NB4 (cell line): Measurements from ENCODE around the gene RFX8.

Experiments used
- POLR2A ChIP-seq: IDR thresholded peaks from 2 replicates; pipeline ENCODE4 v1.6.1; 2011; ENCODE audit warnings: mild to moderate bottlenecking; ENCODE audit not compliant: insufficient read length; ENCODE audit errors: extremely low read depth
- TF ChIP-seq, protein P1 (sequence below): IDR thresholded peaks from one replicate; pipeline ENCODE4 v1.5.1; 2012; ENCODE audit warnings: low read depth, low read length
- TF ChIP-seq, protein P2 (sequence below): IDR thresholded peaks from 2 replicates; pipeline ENCODE4 v1.6.1; 2011; ENCODE audit warnings: low read depth, low read length

DNA sequence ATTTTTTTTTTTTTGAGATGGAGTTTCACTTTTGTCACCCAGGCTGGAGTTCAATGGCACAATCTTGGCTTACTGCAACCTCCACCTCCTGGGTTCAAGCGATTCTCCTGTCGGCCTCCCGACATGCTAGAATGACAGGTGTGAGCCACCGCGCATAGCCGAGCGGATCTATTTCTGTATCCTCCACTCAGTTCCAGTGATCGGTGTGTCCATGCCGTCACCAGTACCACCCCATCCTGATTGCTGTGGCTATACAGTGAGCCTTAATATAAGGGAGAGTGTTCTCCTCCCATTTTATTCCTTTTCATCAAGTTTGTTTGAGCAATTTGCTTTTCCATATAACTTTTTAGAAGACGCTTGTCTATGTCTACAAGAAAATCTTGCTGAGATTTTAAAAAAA lies 35.2 kb downstream of the RFX8 start:
- TF ChIP-seq, protein P1, sequence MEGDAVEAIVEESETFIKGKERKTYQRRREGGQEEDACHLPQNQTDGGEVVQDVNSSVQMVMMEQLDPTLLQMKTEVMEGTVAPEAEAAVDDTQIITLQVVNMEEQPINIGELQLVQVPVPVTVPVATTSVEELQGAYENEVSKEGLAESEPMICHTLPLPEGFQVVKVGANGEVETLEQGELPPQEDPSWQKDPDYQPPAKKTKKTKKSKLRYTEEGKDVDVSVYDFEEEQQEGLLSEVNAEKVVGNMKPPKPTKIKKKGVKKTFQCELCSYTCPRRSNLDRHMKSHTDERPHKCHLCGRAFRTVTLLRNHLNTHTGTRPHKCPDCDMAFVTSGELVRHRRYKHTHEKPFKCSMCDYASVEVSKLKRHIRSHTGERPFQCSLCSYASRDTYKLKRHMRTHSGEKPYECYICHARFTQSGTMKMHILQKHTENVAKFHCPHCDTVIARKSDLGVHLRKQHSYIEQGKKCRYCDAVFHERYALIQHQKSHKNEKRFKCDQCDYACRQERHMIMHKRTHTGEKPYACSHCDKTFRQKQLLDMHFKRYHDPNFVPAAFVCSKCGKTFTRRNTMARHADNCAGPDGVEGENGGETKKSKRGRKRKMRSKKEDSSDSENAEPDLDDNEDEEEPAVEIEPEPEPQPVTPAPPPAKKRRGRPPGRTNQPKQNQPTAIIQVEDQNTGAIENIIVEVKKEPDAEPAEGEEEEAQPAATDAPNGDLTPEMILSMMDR, result no peak
- TF ChIP-seq POLR2A, result no peak
- TF ChIP-seq, protein P2, sequence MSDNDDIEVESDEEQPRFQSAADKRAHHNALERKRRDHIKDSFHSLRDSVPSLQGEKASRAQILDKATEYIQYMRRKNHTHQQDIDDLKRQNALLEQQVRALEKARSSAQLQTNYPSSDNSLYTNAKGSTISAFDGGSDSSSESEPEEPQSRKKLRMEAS, result no peak
